BLaER1 treated with 17β-estradiol and CSF1 and Interleukin-3, amounts not matched to agents 10 nM and 100 nM (cell line): ENCODE measurements around the gene IFT88.

Experiments used
- H3K27ac ChIP-seq, 11 experiments: shearing (Covaris generic); formaldehyde crosslinking; 2 replicates each; pipeline ENCODE4 v1.8.1; 2022
- H3K27me3 ChIP-seq, 11 experiments: shearing (Covaris generic); formaldehyde crosslinking; 2 replicates each; pipeline ENCODE4 v1.8.1; 2022
- H3K36me3 ChIP-seq, 11 experiments: shearing (Covaris generic); formaldehyde crosslinking; 2 replicates each; pipeline ENCODE4 v1.8.1; 2022
- H3K4me1 ChIP-seq, 10 experiments: shearing (Covaris generic); formaldehyde crosslinking; 2 replicates each; pipeline ENCODE4 v1.8.1; 2022
- H3K4me2 ChIP-seq, 11 experiments: shearing (Covaris generic); formaldehyde crosslinking; 2 replicates each; pipeline ENCODE4 v1.8.1; 2022
- H3K4me3 ChIP-seq, 10 experiments: shearing (Covaris generic); formaldehyde crosslinking; 2 replicates each; pipeline ENCODE4 v1.8.1; 2022
- H3K9ac ChIP-seq, 11 experiments: shearing (Covaris generic); formaldehyde crosslinking; 2 replicates each; pipeline ENCODE4 v1.8.1; 2022
- H3K9me3 ChIP-seq, 11 experiments: shearing (Covaris generic); formaldehyde crosslinking; replicated peaks in 1 of 11; 2 replicates each; pipeline ENCODE4 v1.8.1; 2022
- H4K20me1 ChIP-seq, 11 experiments: shearing (Covaris generic); formaldehyde crosslinking; 2 replicates each; pipeline ENCODE4 v1.8.1; 2022
- Cebpa-rat ChIP-seq, 11 experiments: shearing (Covaris generic); IDR thresholded peaks; 2 replicates each; pipeline ENCODE4 v1.8.1; 2022

The IFT88 gene

GRCh38 chr13:20636079-20636478 is 69.1 kb downstream of the IFT88 start:
- no peaks in the 10 kb centered on the region for H3K27me3 ChIP-seq
- no peak overlapping the region for H3K27ac ChIP-seq
- H4K20me1 ChIP-seq = no peaks in the 10 kb centered on the region
- no peak overlapping the region for H3K9ac ChIP-seq
- no peaks in the 10 kb centered on the region for H3K4me1 ChIP-seq
- peaks cover 0 to 31% (median 0%) of the 10 kb centered on the region in 11 experiments; a peak in 9 of 22 replicates for H3K36me3 ChIP-seq
- H3K4me2 ChIP-seq = no peak overlapping the region
- no peaks in the 10 kb centered on the region for H3K9me3 ChIP-seq
- TF ChIP-seq Cebpa-rat (IDR thresholded peaks at IDR 0.05) = no peak
- H3K4me3 ChIP-seq = no peak overlapping the region

- Histone ChIP-seq H3K27me3 (no peaks in the 10 kb centered on the region), H3K4me2 (no peak overlapping the region), H4K20me1 (no peaks in the 10 kb centered on the region), H3K36me3 (peaks cover 0 to 15% (median 0%) of the 10 kb centered on the region in 11 experiments; a peak in 4 of 22 replicates), H3K9ac (no peak overlapping the region), H3K27ac (no peak overlapping the region), H3K4me3 (no peak overlapping the region), H3K9me3 (no peaks in the 10 kb centered on the region), H3K4me1 (no peaks in the 10 kb centered on the region)
- no peak for TF ChIP-seq Cebpa-rat (IDR thresholded peaks at IDR 0.05)
Measured at GRCh38 chr13:20637811-20638210, 70.9 kb downstream of the IFT88 start.

GRCh38 chr13:20647758-20648157 is 80.8 kb downstream of the IFT88 start:
- Histone ChIP-seq H4K20me1 (no peaks in the 10 kb centered on the region), H3K9me3 (peaks cover 0 to 8% (median 5%) of the 10 kb centered on the region in 11 experiments; a peak in 5 of 22 replicates)

GRCh38 chr13:20652946-20653345 is 86.0 kb downstream of the IFT88 start:
- TF ChIP-seq Cebpa-rat (IDR thresholded peaks at IDR 0.05) = no peak
- no peak overlapping the region for H3K9ac ChIP-seq

More at GRCh38 chr13:20647758-20648157, 80.8 kb downstream of the IFT88 start:
- Histone ChIP-seq H3K36me3 (peaks cover 0 to 17% (median 0%) of the 10 kb centered on the region in 11 experiments; a peak in 6 of 22 replicates), H3K9ac (no peak overlapping the region), H3K4me3 (no peak overlapping the region), H3K27me3 (no peaks in the 10 kb centered on the region), H3K27ac (no peak overlapping the region), H3K4me1 (no peaks in the 10 kb centered on the region), H3K4me2 (no peak overlapping the region)
- no peak for TF ChIP-seq Cebpa-rat (IDR thresholded peaks at IDR 0.05)

GRCh38 chr13:20654156-20654555 is 87.2 kb downstream of the IFT88 start:
- no peak for TF ChIP-seq Cebpa-rat (IDR thresholded peaks at IDR 0.05)
- peaks cover 0 to 6% (median 0%) of the 10 kb centered on the region in 10 experiments; a peak in 4 of 20 replicates for H3K4me1 ChIP-seq
- H3K9me3 ChIP-seq = no peaks in the 10 kb centered on the region
- H3K4me3 ChIP-seq = no peak overlapping the region
- peaks cover 0 to 24% (median 5%) of the 10 kb centered on the region in 11 experiments; a peak in 8 of 22 replicates for H3K36me3 ChIP-seq
- H3K27ac ChIP-seq = no peak overlapping the region
- no peaks in the 10 kb centered on the region for H3K27me3 ChIP-seq
- H4K20me1 ChIP-seq = no peaks in the 10 kb centered on the region
- H3K4me2 ChIP-seq = no peak overlapping the region
- no peak overlapping the region for H3K9ac ChIP-seq

More at GRCh38 chr13:20652946-20653345, 86.0 kb downstream of the IFT88 start:
- peaks cover 0 to 15% (median 0%) of the 10 kb centered on the region in 11 experiments; a peak in 6 of 22 replicates for H3K36me3 ChIP-seq
- H4K20me1 ChIP-seq = no peaks in the 10 kb centered on the region
- peaks cover 0 to 2% (median under 1%) of the 10 kb centered on the region in 11 experiments; a peak in 2 of 22 replicates for H3K9me3 ChIP-seq
- no peak overlapping the region for H3K4me3 ChIP-seq
- H3K4me1 ChIP-seq = peaks cover 0 to 3% (median 0%) of the 10 kb centered on the region in 10 experiments; a peak in 1 of 20 replicates
- H3K27me3 ChIP-seq = no peaks in the 10 kb centered on the region
- no peak overlapping the region for H3K4me2 ChIP-seq
- no peak overlapping the region for H3K27ac ChIP-seq

GRCh38 chr13:20658451-20659040 is 91.6 kb downstream of the IFT88 start:
- Histone ChIP-seq H4K20me1 (no peaks in the 10 kb centered on the region), H3K4me1 (peaks cover 0 to 6% (median 0%) of the 10 kb centered on the region in 10 experiments; a peak in 4 of 20 replicates), H3K9me3 (no peaks in the 10 kb centered on the region), H3K4me3 (no peak overlapping the region), H3K4me2 (0 out of 22 replicates have a peak overlapping the region, but pooled peaks of 1 of the 11 experiments have one; percentile 15), H3K36me3 (peaks cover 0 to 30% (median 5%) of the 10 kb centered on the region in 11 experiments; a peak in 9 of 22 replicates), H3K27ac (no peak overlapping the region), H3K27me3 (no peaks in the 10 kb centered on the region), H3K9ac (no peak overlapping the region)
- no peak for TF ChIP-seq Cebpa-rat (IDR thresholded peaks at IDR 0.05)

GRCh38 chr13:20664351-20664750 is 97.4 kb downstream of the IFT88 start:
- no peak overlapping the region for H3K4me2 ChIP-seq
- no peaks in the 10 kb centered on the region for H3K9me3 ChIP-seq
- no peak for TF ChIP-seq Cebpa-rat (IDR thresholded peaks at IDR 0.05)
- H3K27me3 ChIP-seq = no peaks in the 10 kb centered on the region
- H3K4me3 ChIP-seq = no peak overlapping the region
- peaks cover 0 to 15% (median under 1%) of the 10 kb centered on the region in 11 experiments; a peak in 3 of 22 replicates for H3K36me3 ChIP-seq
- peaks cover 0 to 11% (median 0%) of the 10 kb centered on the region in 10 experiments; a peak in 4 of 20 replicates for H3K4me1 ChIP-seq
- H3K27ac ChIP-seq = no peak overlapping the region
- no peak overlapping the region for H3K9ac ChIP-seq
- H4K20me1 ChIP-seq = no peaks in the 10 kb centered on the region

- H3K9me3 ChIP-seq = no peaks in the 10 kb centered on the region
- H3K27me3 ChIP-seq = no peaks in the 10 kb centered on the region
- H3K9ac ChIP-seq = no peak overlapping the region
- H3K27ac ChIP-seq = no peak overlapping the region
- peaks cover 0 to 11% (median 0%) of the 10 kb centered on the region in 11 experiments; a peak in 3 of 22 replicates for H3K36me3 ChIP-seq
- H4K20me1 ChIP-seq = no peaks in the 10 kb centered on the region
- peak overlapping the region in 3 of 11 experiments; percentile 5 to 28 (median 10); a peak in 3 of 22 replicates for H3K4me2 ChIP-seq
- TF ChIP-seq Cebpa-rat (IDR thresholded peaks at IDR 0.05) = no peak
- H3K4me1 ChIP-seq = peaks cover 0 to 11% (median 0%) of the 10 kb centered on the region in 10 experiments; a peak in 4 of 20 replicates
- H3K4me3 ChIP-seq = no peak overlapping the region
Measured at GRCh38 chr13:20666948-20667347, 100.0 kb downstream of the IFT88 start.

GRCh38 chr13:20667857-20668437 is 101.0 kb downstream of the IFT88 start:
- H3K36me3 ChIP-seq = peaks cover 0 to 12% (median 0%) of the 10 kb centered on the region in 11 experiments; a peak in 3 of 22 replicates
- H3K4me1 ChIP-seq = peaks cover 0 to 11% (median 0%) of the 10 kb centered on the region in 10 experiments; a peak in 4 of 20 replicates
- H3K9me3 ChIP-seq = no peaks in the 10 kb centered on the region
- no peak for TF ChIP-seq Cebpa-rat (IDR thresholded peaks at IDR 0.05)
- H3K4me3 ChIP-seq = no peak overlapping the region
- H4K20me1 ChIP-seq = no peaks in the 10 kb centered on the region
- no peaks in the 10 kb centered on the region for H3K27me3 ChIP-seq
- no peak overlapping the region for H3K9ac ChIP-seq
- no peak overlapping the region for H3K27ac ChIP-seq
- no peak overlapping the region for H3K4me2 ChIP-seq
